ACHN (cell line): Measurements from ENCODE around the gene CNTNAP2.
"Not testable (repeated sequence)": the region's sequence is repeated elsewhere in the genome, so short reads cannot be mapped to it uniquely, and the experiment has no call there.

ENCODE experiments used
- DNase-seq: peaks from one replicate; pipeline ENCODE4 v3.0.0-alpha.2; 2015
- in situ Hi-C: cut with HindIII; loops from 2 replicates; pipeline ENCODE4 v1.10.0; 2017; ENCODE audit warnings: low sequenced_read_pairs, low pct_ligation_motif_present, low pct_unique_long_range_greater_than_20kb

CNTNAP2 gene

DNA sequence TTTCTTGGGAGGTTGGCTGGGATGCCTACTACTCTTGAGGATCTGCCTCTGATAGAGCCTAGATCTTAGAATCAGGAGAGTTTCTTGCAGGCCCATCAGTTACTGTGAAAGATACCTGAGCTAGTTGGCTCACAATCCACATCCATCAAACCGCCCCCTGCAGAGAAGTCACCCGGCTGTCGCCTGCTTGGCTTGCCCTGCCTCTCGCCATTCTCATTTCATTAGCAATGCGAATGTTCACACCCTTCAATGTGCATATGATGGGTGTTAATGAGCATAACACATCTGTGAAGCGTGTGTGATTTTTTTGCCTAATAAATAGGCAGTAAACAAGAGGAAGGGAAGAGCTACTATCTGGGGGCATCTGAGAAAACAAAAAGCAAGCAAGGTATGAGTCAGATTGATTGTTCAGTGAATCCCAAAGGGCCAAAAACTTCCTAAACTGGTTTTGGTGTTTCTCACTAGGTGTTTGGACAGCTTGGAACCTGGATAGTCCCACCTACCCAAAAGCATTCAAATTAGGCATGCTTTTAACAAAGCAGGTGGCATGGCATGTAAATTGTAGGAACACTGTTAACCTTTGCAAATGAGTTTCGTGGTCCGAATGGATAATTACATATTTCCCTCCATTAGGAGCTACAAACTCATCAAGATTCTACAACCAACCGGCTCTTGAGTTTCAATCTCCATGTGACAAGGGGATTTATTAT is 2201.7 kb downstream of the CNTNAP2 start:
- DNase-seq, result no peak
- in situ Hi-C loops, result no loop called here

DNA sequence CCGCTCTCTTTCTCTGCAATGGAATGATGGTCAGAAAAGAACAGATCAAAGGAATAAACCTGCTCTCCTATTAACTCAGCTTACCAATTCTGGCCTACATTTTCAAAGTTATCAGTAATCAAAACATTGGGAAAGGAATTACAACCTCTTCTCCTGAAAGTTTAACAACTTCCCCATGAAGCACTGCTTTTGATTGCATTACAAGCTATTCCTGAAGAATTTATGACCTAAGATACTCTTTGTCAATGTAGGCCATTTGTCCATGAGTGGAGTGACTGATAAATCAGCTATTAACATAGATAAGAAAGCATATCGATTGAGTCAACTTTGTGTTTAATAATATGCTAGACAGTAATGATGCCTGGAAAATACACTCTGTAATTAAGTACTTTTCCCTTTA is 2202.2 kb downstream of the CNTNAP2 start:
- in situ Hi-C loops, result no loop called here

DNA sequence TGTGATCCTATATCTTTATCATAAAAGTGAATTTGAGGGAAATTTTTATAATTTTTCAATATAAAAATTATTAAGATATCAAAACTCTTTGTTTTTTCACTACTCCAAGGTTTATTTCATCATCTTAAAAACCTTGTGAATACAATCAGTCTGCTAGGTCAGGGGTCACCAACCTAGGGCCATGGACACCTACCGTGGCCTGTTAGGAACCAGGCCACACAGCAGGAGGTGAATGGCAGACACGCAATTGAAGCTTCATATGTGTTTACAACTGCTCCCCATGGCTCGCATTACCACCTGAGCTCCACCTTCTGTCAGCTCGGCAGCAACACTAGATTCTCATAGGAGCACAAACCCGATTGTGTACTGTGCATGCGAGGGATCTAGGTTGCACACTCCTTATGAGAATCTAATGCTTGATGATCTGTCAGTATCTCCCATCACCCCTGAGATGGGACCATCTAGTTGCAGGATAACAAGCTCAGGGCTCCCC is 2202.8 kb downstream of the CNTNAP2 start:
- no peak for DNase-seq
- in situ Hi-C loops, result no loop called here

More for the DNA sequence above, 2202.2 kb downstream of the CNTNAP2 start:
- no peak for DNase-seq

DNA sequence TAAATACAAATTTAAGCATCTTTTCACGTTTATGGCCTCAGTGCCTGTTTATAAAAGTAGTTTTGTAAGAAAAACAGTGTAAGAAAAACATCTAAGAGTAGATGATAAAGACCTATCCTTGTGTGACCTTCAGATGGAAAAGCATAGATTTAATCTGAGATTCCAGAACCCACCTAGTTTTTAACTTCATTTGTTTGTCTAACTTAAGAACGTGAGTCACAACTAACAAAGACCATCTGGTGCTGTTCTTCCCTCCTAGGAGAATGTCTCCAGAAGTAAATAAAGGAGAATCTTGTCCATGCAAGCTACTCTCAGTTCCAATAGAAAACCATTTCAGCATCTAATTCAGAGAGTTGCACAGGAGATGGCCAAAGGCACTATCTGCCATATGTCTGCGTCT is 2208.6 kb downstream of the CNTNAP2 start:
- in situ Hi-C loops, result no loop called here
- no peak for DNase-seq

DNA sequence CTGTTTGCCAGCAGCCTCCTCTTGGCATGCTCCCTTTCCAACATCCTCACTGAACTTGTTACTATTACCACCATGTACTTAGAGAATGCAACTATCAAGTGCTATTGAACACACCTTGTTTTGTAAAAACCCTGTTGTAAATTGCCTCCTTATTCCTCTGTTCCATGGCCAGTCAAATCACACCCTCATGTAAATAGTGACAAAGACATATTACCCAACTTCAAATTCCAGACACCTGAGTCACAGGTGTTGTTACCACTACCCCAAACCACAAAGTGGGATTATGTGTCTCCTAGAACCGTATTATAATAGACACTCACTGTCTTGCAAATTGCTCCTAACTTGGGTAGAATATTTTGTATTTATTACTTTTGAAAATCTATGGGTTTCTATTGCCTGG is 2210.8 kb downstream of the CNTNAP2 start:
- DNase-seq, result no peak
- in situ Hi-C loops, result no loop called here

DNA sequence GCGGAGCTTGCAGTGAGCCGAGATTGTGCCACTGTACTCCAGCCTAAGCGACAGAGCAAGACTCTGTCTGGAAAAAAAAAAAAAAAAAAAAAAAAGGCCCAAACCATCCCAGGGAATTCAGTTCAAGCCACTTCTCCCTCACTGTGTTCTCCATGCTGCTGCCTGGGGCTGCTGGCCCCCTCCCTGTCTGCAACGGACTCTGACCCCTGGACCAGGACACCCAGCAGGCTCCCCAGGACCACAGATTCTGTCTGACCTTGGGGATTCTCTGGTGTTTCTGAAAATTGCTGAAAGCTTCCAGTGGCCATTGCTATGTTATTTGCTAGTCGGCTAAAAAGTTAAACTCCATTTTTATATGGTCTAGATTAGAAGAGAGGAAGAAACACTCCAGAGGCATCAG is 2212.3 kb downstream of the CNTNAP2 start:
- in situ Hi-C loops, result no loop called here
- no peak for DNase-seq

DNA sequence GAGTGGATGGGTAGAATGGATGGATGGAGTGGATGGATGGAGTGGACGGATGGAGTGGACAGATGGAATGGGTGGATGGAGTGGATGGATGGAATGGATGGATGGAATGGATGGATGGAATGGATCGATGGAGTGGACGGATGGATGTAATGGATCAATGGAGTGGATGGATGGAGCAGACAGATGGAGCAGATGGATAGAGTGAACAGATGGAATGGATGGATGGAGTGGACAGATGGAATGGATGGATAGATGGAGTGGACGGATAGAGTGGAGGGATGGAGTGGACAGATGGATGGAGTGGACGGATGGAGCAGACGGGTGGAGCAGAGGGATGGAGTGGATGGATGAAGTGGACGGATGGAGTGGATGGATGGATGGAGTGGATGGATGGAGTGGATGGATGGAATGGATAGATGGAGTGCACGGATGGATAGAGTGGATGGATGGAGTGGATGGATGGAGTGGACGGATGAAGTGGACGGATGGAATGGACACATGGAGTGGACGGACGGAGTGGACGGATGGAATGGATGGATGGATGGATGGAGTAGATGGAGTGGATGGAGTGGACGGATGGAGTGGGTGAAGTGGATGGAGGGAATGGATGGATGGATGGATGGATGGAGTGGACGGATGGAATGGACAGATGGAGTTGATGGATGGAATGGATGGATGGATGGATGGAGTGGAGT is 2213.7 kb downstream of the CNTNAP2 start:
- in situ Hi-C loops, result no loop called here
- DNase-seq, result no peak

DNA sequence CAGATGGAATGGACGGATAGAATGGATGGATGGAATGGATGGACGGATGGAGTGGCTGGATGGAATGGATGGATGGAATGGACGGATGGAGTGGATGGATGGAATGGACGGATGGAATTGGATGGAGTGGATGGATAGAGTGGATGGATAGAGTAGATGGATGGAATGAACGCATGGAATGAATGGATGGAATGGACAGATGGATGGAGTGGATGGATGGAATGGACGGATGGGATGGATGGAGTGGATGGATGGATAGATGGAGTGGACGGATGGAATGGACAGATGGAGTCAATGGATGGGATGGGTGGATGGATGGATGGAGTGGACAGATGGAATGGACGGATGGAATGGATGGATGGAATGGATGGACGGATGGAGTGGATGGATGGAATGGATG is 2214.2 kb downstream of the CNTNAP2 start:
- in situ Hi-C loops, result no loop called here

DNA sequence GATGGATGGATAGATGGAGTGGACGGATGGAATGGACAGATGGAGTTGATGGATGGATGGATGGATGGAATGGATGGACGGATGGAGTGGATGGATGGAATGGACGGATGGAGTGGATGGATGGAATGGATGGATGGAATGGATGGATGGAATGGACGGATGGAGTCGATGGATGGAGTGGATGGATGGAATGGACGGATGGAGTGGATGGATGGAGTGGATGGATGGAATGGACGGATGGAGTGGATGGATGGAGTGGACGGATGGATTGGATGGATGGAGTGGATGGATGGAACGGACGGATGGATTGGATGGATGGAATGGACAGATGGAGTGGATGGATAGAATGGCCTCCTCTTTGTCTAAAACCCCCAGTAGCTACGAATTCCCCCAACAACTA is 2214.9 kb downstream of the CNTNAP2 start:
- in situ Hi-C loops, DNase-seq: not testable (repeated sequence)

More for the DNA sequence above, 2214.2 kb downstream of the CNTNAP2 start:
- DNase-seq, result no peak

DNA sequence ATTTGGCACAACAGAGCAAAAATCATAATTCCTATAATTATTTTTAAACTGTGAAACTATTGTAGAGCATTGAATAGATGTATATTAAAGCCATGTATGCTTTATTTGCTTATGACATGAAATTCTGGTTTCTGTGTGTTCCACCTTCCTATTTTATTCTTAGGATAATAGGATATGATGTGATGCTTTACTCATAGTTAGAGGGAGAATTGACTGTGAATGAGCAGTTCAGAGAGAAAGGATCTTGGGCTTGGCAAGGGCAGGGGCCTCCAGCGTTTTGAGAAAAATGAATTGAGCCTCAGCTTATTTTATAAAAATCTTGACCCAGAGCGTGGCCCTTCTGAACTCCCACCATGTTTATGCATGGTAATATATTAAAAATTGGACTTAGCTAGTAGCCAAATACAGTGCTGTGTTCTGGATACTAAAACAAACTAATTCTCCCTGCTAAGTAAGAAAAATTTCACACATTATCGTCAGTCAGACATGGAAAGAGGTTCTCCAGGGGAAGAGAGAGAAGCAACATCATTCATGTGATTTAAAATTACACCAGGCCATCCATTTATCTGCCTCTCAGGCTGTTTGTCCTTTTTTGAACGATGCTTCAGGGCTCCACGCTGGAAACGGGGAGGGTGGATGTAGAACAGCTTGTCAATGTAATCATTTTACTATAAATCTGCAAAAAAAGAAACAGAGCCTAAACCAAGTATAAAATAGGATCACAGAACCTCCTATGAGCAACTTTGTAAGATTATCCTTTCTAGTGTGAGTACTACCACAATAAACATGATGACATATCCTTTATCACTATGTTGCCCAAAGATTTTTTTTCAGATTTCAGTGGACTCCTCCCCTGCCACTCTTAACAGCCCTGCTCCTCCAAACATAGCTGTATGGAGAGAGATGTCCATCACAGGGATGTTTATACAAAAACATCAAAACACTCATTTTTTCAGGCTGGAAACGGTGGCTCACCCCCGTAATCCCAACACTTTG is 2215.9 kb downstream of the CNTNAP2 start:
- in situ Hi-C loops, result no loop called here
- DNase-seq, result no peak

DNA sequence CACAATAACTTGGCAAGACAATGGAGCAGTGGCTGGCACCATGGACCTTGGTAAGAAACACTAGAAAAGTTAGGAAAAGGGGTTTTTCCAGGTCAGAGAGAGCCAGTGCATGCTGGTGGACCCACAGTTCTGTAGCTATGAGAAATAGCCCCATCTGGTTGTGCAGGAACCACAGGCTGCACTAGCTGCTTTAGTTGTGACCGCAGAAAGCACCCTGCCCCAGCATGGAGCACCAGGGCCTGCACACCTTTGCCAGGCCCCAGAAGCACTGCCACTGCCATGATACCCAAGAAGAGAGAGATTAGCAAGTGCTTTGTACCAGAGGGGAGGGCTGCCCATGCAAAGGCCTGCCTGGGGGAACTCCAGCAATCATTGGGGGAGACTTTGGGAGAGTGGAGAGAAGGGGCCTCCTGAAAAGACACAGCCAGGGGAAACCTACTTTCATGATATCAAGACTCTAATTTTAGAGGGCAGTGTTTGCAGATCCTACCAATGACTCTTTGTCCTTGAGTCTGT is 2217.9 kb downstream of the CNTNAP2 start:
- no peak for DNase-seq
- in situ Hi-C loops, result no loop called here

DNA sequence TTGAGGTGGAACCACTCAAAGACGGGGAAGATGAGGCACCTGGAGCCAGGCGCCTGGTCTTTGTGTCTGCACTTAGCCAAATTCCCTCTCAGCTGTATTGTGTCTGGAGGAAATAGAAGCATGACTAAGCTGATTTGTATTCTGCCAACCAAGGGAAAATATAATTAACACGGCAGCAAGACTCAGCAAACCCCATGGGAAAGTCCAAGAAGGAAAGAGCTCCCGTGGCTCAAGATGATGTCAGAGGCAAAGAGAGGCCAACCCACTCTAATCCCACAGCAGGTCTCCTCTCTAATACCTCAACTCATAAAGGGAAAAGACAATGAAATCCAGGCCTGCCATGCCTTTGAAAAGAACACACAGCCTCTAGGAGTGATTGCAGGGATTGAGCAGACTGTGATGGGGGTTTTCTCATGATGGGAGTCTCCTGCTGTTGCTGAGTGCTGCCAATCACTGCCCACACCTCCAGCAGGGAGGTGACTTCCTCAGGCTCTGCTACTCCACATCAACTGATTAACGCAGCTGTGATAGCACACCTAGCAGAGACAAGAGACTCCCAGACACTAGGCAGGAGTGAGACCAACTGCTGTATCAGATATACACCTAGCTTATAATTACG is 2218.5 kb downstream of the CNTNAP2 start:
- no peak for DNase-seq
- in situ Hi-C loops, result no loop called here

DNA sequence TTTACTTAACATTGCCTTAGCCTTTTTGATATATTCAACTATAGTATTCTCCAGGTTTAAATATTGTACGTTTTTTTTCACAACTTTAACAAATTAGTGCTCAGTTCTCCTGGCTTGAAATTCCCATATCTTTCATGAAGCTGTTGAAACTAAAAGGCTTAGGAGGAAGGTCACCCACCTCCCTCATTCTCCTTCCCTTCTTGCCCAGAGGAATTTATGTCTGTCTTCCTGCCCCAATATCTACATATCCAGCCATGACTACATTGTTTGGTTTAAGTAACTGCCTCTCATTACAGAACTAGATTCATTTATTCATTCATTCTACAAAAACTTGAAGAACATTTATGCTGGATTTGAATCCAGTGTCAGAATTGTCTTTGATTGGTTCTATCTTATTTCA is 2219.2 kb downstream of the CNTNAP2 start:
- in situ Hi-C loops, result no loop called here
- DNase-seq, result no peak

DNA sequence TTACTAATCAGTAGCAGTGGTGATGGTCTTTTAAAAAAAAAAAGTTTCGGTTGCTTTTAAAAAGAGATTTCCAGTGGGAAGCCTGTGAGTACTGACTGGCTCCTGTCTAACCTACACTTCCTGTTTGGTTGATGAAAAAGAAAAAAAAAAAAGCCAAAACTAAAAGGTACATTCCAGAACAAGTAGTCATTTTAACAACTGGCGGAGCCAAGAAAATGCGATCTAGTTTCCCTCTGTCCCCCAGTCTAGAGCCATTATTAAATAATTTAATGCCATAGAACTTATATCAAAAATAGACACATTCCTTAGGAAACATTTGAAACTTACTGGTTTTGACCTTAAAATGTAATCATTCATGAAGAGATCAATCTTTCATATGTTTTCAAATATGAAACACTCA is 2219.8 kb downstream of the CNTNAP2 start:
- in situ Hi-C loops, result no loop called here
- no peak for DNase-seq

DNA sequence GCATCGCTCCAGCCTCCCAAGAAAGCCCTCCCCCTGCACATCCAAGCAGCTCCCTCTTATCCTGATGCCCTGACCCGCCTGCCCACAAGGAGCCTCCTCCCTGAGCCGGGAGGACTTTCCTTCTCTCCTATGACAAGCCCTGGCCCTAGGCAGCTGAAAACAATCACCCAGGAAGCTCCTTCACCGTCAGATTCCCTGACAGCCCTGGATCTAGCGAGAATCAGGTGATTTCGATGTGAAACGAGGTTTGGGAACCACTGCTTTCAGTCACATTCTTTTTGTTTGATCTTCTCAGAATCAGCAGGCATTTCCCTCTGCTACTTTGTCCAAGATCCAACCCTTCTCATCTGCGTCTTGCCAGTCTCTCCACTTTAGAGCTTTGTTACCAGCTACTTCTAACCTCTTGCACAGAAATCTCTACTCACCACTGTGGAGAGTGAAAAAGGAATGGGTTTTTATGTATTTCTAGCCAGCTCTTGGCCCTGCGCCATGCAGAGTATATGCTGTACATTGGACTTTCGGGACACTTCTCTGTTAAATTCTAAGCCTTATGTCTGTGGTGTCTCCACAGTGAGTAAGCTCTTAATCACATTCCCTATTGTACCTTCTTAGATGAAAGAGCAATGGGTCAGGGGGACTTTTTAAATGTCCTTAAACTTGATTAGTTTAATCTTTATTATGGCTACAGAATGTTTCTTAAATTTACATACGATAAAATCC is 2220.8 kb downstream of the CNTNAP2 start:
- in situ Hi-C loops, result no loop called here
- DNase-seq, result no peak

DNA sequence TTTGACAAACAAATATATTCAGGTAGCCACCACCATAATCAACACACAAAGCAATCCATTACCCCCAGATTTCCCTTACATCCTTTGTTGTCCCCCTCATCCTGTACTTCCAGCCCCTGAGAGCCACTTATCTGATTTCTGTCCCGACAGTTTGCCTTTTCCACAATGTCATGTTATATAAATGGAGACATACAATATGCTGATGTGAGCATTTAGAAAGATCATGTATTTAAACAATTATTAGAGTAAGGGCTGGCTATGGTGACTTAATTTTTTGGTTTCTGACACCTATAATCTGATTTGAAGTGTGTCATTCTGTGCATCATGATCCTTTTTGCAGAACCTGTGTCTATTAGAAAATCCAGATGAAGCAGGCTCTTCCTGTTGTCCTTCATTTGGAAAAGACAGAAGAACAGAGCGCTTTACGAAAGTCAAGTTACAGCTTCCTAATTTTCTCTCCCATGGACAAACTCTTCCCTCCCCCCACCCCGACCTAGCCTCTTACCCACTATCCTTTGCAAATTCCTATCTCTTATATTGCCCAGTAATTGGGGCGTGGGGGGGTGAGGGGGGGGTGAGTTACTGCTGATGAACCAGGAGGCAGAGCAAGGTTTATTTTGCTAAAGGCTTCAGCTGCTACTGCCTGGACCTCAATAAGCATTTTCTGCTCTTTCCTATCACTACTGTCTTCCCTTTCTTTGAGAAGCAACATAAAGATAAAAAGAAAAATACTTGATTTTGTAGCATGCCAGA is 2221.6 kb downstream of the CNTNAP2 start:
- DNase-seq, result no peak
- in situ Hi-C loops, result no loop called here
